NOMO-1 (cell line): ENCODE data around the gene CSGALNACT2.

ENCODE experiments used
- DNase-seq, 2 experiments: peaks; one replicate each; lab custom pipeline; 2025; ENCODE audit not compliant: unreplicated experiment in 2 of 2; lab: John Stamatoyannopoulos, UW

CSGALNACT2 gene

DNA sequence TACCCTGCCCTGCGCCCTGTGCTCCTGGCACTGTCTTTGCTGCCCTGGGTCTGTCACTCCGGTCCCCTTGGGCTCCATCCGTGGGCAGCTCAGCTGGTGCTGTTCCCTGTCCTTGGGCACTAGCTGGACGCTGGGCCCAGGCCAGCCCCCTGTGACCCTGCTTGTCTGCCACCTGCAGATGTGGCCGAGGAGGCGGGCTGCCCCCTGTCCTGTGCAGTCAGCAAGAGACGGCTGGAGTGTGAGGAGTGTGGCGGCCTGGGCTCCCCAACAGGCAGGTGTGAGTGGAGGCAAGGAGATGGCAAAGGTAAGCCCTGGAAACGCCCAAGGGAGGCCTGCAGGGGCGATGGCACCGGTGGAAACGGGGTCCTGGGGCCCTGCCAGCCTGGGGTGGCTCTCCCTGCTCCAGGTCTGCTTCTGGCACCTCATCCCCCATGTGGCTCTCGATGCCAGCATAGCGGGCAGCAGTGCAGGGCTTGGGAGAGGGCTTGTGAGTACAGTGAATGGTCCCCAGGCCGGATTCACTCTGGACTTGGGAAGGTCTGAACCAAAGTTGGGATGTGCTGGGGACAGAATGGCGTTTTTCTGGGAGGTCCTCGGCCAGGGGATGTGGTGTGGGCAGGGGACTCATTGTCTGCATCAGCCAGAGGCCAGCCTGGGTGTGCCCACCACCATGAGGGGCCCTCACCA lies 26.2 kb upstream of the CSGALNACT2 start:
- no peak for DNase-seq

DNA sequence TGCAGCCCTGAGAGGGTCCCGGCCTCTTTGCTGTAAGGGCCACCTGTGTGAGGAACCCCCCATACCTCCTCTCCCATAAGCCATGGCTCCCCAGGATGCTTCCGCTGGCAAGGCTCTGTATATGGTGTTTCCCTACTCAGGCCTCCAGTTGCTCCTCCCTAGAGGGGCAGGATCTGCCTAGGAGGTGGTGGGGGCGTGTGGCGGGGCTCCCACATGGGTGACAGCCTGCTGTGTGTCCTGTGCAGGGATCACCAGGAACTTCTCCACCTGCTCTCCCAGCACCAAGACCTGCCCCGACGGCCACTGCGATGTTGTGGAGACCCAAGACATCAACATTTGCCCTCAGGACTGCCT lies 25.7 kb upstream of the CSGALNACT2 start:
- no peak for DNase-seq

DNA sequence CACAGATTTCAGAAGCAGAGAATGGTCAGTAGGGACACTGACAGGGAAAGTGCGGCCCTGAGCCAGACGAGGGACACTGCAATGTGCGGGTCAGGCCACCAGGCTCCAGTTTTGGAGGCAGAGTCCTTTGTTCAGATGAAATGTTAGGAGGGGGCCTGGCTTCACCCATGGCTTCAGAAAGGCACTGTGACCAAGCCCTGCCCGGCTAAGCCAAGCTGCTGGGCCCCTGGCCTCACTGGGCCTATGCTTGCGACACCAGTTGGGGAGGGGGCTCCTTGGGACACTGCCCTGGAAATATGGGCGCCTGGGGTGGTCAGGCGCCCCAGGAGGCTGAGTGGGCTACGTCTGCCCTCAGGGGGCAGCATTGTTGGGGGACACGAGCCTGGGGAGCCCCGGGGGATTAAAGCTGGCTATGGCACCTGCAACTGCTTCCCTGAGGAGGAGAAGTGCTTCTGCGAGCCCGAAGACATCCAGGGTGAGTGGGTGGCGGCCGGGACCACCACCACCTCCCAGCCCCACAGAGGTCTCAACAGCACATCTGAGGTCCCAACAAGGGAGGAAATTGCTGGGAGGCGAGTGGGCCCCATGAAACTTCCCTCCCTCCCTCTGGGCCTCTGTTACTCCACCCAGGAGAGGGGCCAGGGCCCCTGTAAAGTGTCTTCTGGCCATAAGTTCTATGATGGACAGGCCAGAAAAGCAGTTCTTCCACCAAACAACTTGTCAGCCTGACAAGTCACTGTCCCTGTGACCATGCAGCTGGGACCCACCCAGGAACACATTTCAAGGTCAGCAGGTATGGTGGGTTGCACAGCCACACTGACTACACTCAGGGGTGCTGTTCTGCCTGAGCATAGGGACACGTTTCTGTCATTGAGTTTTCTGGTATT lies 24.8 kb upstream of the CSGALNACT2 start:
- DNase-seq: no peak

DNA sequence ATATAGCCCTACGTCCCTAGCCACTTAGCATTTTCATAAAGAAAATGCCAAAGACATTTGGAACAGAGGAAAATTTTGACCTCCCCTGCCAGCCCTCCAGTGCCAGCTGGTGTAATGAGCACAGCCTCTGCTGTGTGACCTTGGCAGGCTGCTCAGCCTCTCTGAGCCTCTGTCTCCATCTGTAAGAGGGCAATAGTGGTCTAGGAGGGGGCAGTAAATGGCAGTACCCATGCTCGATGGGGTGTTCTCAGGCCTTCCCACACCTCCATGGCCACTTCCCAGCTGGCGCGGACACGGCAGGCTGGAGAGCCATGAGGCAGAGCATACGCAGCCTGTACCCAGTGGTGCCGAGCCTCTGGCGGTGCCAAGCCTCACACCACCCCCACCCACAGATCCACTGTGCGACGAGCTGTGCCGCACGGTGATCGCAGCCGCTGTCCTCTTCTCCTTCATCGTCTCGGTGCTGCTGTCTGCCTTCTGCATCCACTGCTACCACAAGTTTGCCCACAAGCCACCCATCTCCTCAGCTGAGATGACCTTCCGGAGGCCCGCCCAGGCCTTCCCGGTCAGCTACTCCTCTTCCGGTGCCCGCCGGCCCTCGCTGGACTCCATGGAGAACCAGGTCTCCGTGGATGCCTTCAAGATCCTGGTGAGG lies 24.0 kb upstream of the CSGALNACT2 start:
- DNase-seq: no peak

DNA sequence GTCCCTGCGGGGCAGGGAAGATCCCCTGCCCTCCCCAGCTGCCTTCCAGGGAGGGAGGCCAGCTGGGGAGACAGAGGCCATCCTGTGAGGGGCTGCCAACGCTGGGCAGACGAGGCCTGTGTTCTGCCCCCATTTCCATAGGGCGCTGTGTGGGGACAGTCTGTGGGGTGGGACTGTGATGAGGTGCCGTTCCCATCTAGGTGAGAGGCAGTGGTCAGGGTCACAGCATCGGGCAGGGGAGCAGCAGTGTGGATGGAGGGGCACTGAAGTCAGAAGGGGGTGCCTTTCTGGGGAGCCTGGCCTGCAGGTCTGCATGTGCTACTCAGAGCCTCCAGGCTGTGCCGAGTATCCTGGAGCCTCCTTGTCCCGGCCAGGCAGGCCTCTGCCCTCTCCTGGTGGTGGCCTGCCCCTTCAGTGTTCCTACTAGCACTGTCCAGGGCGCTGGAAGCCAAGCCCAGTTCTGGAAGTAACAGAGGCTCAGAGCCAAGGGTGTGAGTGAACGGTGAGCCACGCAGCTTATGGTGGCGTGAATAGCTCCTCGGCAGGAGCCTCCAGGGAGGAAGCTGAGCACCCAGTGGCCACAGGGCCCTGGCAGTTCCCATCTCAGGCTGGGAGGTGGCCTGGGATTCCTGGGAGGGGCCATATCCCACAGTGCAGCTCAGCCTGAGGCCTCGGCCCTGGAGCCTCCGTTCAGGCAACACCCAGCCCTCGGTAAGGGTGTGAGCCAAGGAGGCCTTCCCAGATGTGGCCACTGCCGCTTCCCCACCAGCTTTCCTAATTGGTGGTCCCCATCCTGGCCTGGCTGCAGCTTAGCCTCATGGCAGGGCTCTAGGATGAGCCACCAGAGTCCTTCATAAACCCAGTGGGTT lies 23.3 kb upstream of the CSGALNACT2 start:
- DNase-seq: no peak

DNA sequence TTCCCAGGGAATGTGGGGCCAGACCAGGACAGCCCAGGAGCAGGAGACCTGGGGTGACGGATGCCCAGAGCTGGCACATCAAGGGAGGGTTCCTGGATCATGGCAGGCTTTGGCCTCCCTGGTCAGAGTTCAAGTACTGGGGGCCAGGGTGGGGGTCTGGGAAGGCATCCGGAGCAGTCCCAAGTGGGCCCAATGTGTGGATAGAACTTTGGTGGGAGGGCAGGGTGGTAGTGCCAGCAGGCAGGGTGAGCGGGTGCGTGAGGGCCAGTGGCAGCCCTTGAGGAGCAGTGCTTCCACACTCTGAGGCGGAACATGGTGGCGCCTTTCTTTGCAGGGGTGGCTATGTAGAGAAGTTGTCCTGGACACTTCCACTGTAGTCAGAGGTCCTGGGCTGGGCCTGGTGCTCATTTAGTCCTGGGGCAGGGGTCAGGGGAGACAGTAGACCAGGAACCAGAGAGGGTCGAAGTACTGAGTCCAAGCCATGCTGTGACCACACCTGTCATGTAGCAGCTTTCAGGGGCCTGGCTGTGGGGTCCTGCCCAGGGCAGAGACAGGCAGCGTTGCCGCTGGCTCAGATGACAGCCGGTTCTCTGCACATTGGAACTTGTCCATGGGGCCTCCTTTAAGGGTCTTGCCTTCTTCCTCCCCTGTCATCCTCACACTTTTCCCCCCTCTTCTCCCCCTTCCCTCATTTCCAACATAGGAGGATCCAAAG lies 22.2 kb upstream of the CSGALNACT2 start:
- no peak for DNase-seq

DNA sequence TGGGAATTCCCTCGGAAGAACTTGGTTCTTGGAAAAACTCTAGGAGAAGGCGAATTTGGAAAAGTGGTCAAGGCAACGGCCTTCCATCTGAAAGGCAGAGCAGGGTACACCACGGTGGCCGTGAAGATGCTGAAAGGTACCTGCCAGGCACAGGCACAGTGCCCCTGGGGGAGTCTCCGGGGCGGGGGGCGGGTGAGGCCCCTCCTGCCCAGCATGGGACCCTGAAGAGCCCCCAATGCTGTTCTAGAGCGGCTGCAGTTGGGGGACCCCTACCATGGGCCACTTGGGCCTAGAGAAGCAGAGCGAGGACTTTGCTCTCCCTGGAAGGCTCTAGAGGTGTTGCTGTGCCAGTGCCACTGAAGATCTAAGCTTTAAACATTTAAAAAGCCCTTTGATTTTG lies 21.6 kb upstream of the CSGALNACT2 start:
- no peak for DNase-seq

DNA sequence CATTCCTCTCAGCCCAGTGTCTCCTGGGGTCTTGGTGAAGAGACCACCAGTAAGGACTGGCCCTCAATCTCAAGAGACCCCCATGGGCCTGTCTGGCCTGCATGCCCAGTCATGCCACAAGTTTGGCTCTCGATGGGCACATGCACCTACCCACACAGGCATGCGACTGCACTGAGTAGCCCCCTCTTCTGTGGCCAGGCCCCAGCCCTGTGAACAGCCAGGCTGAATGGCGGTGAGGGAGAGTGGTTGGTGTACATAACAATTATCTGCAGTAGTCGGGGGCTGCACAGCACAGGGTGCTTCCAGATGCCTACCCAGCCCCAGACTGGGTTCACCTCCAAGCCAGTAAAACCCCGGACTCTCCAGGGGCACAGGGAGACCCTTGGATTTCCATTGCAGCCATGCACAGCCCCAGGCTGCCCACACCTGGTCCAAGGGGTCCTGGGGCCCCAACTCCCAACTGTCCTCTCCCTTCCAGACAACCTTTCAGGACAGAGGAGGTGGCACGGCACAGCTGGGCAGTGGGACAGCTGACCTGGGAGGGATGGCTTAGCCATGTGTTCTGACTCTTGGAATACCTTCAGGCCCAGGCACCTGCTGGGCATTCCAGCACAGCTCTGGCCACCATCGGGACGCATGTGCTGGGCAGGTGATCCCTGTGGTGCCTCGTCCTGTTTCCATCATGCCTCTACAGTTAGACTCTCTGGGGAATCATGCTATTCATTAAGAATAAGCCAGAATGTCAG lies 21.0 kb upstream of the CSGALNACT2 start:
- no peak for DNase-seq

DNA sequence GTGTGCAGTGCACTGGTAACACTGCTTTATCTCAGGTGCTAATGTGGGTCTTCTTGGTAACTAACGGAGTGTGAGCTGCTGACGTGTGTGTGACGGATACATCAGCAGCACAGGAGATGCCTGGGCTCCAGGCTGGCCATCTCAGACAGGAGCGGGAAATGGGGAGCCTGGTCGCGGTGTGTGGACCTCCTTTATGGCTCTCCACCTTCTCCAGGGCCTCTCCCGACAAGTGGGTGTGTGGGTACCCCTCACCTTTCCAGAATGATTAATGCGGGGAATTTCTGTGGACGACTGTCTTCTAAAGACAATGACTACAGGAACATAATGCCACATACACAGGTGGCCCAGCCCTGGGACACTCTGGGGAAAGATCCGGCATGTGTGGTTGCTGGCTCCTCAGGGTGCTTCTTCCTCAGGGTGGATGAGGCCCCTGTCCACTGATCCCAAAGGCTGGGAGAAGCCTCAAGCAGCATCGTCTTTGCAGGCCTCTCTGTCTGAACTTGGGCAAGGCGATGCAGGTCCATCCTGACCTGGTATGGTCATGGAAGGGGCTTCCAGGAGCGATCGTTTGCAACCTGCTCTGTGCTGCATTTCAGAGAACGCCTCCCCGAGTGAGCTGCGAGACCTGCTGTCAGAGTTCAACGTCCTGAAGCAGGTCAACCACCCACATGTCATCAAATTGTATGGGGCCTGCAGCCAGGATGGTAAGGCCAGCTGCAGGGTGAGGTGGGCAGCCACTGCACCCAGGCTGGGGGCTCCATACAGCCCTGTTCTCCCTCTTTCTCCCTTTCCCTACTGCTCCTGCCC lies 20.3 kb upstream of the CSGALNACT2 start:
- DNase-seq: no peak

DNA sequence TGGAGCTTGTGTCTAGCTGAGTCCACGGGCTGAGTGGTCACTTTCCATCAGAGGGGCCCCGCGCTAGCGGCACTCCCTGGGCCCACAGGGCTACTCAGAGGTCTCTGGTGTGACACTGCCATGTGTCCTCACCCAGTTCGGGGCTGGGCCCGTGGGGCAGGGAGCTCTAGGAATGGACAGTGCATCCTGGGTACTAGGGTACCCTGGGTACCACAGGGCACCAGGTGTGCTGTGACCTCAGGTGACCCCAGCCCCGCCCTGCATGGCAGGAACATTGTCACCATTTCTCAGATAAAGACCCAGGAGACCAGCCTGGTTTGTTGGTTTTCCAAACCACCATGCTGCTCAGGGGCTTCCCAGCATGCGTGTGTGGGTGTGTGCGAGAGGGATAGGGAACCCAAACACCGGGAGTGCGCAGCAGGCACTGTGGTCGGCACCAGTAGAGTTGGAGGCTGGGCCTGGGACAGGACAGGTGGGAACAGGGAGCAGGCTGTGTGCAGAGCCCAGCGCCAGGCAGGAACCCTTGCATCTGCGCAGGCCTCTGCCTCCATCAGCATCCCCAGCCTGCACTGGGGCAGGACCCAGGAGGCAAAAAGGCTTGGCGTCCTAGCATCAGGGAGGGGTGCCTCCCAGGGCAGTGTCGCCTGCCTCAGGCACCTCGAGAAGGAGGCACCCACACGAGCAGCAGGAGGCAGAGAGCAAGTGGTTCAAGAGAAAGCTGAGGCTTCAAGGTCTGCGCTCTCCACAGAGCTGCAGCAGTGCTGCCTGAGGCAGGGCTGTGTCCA lies 19.4 kb upstream of the CSGALNACT2 start:
- no peak for DNase-seq

DNA sequence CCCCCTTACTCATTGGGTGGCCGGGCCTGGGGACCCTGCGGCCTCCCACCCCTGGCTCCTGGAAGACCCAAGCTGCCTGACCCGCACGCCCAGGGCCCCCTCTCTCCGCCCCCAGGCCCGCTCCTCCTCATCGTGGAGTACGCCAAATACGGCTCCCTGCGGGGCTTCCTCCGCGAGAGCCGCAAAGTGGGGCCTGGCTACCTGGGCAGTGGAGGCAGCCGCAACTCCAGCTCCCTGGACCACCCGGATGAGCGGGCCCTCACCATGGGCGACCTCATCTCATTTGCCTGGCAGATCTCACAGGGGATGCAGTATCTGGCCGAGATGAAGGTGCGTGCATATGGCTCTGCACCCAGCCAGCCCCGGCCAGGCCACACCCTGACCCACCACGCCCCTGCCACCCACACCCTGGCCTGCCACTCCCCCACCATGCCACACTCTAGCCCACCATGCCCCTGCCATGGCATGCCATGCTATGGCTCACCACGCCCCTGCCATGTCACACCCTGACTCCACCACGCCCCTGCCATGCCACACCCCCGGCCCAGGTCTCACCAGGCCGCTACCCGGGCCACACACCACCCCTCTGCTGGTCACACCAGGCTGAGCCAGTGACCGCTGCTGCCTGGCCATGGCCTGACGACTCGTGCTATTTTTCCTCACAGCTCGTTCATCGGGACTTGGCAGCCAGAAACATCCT lies 18.7 kb upstream of the CSGALNACT2 start:
- DNase-seq: no peak

DNA sequence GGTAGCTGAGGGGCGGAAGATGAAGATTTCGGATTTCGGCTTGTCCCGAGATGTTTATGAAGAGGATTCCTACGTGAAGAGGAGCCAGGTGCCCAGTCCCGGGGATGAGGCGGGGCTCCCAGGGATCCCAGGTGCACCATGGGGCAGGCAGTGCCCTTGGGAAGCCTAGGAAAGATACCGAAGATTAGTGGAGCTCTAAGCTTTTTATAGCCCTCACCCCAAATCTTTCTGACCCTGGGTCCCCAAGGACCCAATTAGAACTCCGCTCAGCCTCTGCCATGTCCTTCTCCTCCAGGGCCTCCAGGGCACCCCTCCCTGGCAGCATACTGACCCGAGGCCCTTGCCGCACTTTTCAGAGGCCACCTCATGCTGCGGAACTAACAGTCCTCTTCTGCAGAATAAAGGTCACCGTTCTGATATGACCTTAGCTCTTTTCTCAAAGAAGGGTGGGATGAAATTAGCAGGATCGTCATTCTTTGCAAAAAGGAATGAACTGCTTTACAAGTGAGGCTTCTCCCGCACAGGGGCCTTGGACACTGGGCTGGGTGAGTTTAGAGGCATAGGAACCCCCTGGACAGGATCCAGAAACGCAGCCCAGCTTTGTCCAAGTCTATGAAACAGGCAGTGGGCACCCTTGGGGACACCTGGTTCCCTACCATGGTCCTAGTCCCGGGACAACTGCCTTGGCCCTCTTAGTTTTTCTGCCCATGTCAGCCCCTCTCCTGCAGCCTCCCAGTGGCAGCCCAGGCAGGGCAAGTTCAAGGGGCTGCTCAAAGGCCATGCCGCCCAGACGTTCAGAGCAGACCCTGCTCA lies 17.9 kb upstream of the CSGALNACT2 start:
- DNase-seq: no peak

DNA sequence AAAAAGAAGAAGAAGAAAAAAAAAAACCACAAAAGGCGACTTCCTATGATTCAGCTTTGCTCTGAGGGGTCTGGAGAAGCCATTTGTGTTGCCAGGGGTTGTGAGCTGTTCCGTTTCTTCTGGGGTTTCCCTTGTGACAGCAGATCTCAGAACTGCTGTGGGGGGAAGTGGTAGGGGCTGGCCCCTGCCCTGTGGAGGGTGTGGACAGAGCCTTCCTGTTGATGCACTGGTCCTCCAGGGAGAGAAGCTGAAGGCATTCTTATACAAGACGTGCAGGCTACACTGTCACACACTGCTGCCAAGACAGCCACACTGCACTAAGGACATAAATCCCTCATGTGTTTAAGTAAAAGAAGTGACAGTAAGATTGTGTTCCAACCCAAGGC lies 17.3 kb upstream of the CSGALNACT2 start:
- peak; percentile 83 to 86 for DNase-seq

DNA sequence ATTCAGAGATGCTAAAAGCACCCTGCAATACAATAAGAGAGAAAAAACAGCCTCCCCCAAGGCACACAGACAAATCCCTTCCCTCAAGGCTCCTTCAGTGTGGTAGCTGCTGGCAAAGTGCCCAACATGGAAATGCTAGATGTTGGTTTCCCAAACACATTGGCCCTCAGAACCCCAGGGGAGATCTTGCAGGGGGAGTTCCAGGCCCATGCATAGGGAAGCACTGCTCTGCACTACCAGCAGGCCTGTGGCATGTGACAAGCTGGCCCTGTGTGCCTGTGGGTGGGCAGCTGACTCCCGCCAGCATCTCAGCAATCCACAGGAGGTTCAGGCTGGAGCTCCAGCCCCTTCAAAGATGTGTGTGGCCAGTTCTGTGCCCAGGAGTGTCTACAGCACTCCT lies 16.8 kb upstream of the CSGALNACT2 start:
- no peak for DNase-seq

DNA sequence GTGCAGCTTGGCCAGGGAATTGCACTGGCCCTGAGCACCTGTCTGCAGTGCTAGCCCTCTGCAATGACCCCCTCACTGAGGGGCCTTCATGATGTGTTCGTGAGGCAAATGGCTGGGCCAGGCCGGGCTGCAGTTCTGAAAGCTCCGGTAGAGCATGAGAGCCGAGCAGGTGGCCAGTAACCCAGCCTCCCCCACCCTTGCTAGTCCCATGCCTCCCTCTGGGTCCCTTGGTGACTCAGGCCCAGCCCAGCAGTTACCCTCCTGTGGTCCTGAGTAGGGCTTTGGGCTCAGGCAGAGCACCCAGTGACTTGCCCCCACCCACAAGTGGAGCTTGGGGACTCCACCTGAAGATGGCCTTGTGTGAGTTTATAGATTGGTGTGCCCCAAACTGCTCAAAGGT lies 16.1 kb upstream of the CSGALNACT2 start:
- DNase-seq: no peak

DNA sequence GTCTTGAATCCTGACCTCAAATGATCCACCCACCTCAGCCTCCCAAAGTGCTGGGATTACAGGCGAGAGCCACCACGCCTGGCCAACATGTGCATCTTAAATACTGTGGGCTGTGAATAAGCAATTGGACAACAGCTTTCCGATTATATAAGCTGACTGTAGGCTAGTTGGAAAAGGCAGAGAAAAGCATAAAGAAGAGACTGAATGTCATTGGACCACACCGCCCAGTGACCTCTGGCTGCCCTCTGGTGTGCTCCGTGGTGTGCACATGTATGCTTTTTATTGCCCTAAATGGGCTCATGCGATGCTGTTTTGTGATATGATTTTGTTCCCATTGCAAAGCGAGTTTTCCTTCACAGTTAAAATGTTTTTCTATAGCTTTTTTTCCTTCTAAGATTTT lies 15.4 kb upstream of the CSGALNACT2 start:
- DNase-seq: no peak
